ENCODE measurements around the gene MYOD1.

MYOD1 gene

DNA sequence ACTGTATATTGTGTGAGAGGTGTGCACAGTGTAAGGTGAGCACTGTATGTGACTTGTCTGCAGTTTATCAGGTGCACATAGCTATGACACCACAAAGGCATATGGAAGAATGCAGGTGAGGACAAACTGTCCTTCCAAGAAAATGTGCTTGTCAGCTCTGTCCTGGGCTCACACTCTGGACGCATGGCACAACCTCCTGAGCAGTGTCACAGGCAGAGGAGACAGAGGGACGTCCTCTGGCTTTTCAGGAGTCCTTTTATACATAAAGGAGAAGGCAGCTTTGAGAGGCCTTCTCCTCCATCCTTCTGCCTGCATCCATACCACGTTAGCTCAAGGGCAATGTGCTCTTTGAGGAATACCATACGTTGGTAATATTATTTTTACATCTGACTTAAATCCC lies 7.5 kb upstream of the MYOD1 start:
- Histone ChIP-seq H2AFZ (ENCODE audit: low read length) (no peak overlapping the region), H3K9ac (ENCODE audit: low read length) (no peak overlapping the region), H4K20me1 (ENCODE audit: insufficient read depth, low read length) (no peaks in the 10 kb centered on the region), H3K27ac (ENCODE audit: low read depth, low read length, poor library complexity, severe bottlenecking) (no peak overlapping the region), H3K79me2 (ENCODE audit: insufficient read depth, low read length) (no peaks in the 10 kb centered on the region), H3K4me1 (ENCODE audit: insufficient read depth, low read length, severe bottlenecking) (no peaks in the 10 kb centered on the region), H3K27me3 (ENCODE audit: insufficient read depth, low read length) (no peaks in the 10 kb centered on the region; the same call in 1 of the 2 replicates), H3K4me2 (ENCODE audit: low read length) (no peak overlapping the region), H3K36me3 (ENCODE audit: insufficient read depth, low read length) (no peaks in the 10 kb centered on the region), H3K4me3 (ENCODE audit: low read depth, low read length, poor library complexity, severe bottlenecking) (no peak overlapping the region), H3K9me3 (ENCODE audit: low read length) (no peaks in the 10 kb centered on the region), H3K9me2 (ENCODE audit: low read depth, low read length) (no peaks in the 10 kb centered on the region), H3F3A (ENCODE audit: insufficient read depth, low read length) (no peaks in the 10 kb centered on the region)
- TF ChIP-seq, protein P1, sequence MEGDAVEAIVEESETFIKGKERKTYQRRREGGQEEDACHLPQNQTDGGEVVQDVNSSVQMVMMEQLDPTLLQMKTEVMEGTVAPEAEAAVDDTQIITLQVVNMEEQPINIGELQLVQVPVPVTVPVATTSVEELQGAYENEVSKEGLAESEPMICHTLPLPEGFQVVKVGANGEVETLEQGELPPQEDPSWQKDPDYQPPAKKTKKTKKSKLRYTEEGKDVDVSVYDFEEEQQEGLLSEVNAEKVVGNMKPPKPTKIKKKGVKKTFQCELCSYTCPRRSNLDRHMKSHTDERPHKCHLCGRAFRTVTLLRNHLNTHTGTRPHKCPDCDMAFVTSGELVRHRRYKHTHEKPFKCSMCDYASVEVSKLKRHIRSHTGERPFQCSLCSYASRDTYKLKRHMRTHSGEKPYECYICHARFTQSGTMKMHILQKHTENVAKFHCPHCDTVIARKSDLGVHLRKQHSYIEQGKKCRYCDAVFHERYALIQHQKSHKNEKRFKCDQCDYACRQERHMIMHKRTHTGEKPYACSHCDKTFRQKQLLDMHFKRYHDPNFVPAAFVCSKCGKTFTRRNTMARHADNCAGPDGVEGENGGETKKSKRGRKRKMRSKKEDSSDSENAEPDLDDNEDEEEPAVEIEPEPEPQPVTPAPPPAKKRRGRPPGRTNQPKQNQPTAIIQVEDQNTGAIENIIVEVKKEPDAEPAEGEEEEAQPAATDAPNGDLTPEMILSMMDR (IDR thresholded peaks at IDR 0.05; ENCODE audit: low read length) = no peak
- no peak for TF ChIP-seq EZH2 (IDR thresholded peaks at IDR 0.05; ENCODE audit: borderline replicate concordance, low read length)

DNA sequence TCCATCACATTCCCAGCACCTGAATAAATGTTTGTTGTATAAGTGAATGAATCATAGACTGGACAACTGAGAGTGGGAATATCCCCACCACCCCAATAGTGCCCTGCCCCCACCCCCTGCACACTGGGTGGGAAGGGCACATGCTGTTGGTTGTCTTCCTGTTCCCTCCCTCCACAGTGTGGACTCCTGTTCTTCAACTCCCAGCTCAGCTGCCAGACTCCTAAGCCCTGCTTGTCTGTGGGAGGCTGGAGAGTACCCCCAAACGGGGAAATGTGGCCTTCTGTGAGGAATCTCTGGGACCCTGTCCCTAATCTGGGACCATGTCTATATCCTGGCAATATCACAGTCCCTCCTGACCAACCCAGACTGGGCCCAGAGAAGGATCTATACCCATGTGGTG lies 5.5 kb upstream of the MYOD1 start:
- no peaks in the 10 kb centered on the region for H4K20me1 ChIP-seq (ENCODE audit: insufficient read depth, low read length)
- H3K4me1 ChIP-seq (ENCODE audit: insufficient read depth, low read length, severe bottlenecking) = no peaks in the 10 kb centered on the region
- no peak overlapping the region for H3K4me2 ChIP-seq (ENCODE audit: low read length)
- no peak overlapping the region for H3K4me3 ChIP-seq (ENCODE audit: low read depth, low read length, poor library complexity, severe bottlenecking)
- H2AFZ ChIP-seq (ENCODE audit: low read length) = no peak overlapping the region
- H3K27me3 ChIP-seq (ENCODE audit: insufficient read depth, low read length) = no peaks in the 10 kb centered on the region
- H3F3A ChIP-seq (ENCODE audit: insufficient read depth, low read length) = no peaks in the 10 kb centered on the region
- H3K79me2 ChIP-seq (ENCODE audit: insufficient read depth, low read length) = no peaks in the 10 kb centered on the region
- TF ChIP-seq, protein P1 (IDR thresholded peaks at IDR 0.05; ENCODE audit: low read length) = no peak
- TF ChIP-seq EZH2 (IDR thresholded peaks at IDR 0.05; ENCODE audit: borderline replicate concordance, low read length) = no peak
- H3K9me2 ChIP-seq (ENCODE audit: low read depth, low read length) = no peaks in the 10 kb centered on the region
- H3K27ac ChIP-seq (ENCODE audit: low read depth, low read length, poor library complexity, severe bottlenecking) = no peak overlapping the region
- H3K36me3 ChIP-seq (ENCODE audit: insufficient read depth, low read length) = no peaks in the 10 kb centered on the region
- no peaks in the 10 kb centered on the region for H3K9me3 ChIP-seq (ENCODE audit: low read length)
- no peak overlapping the region for H3K9ac ChIP-seq (ENCODE audit: low read length)

DNA sequence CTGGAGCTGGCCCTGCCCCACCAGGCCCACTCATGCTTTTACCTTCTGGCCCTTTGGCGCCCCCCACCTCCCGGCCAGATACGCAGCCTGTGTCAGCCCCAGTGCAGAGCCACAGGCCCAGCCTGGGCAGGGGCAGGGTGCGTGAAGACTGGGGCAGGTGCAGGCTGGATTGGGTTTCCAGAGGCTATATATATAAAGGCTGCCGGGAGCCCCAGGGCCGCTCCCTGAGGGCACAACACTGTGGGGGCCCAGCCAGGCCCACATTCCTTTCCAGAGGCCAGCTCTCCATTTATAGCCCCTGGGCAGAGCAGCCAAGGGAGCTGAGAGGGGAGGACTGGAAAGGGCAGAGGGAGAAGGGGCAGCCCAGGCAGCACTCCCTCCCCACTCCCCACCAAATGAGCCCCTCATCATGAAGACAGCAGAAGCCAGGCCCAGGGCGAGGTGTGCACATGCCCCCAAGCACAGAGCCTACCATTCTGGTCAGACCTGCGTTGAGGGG lies 5.0 kb upstream of the MYOD1 start:
- Histone ChIP-seq H3K9ac (ENCODE audit: low read length) (no peak overlapping the region), H3K4me2 (ENCODE audit: low read length) (no peak overlapping the region), H2AFZ (ENCODE audit: low read length) (no peak overlapping the region), H3K27me3 (ENCODE audit: insufficient read depth, low read length) (no peaks in the 10 kb centered on the region), H3K9me2 (ENCODE audit: low read depth, low read length) (no peaks in the 10 kb centered on the region), H3K4me3 (ENCODE audit: low read depth, low read length, poor library complexity, severe bottlenecking) (no peak overlapping the region), H3K27ac (ENCODE audit: low read depth, low read length, poor library complexity, severe bottlenecking) (no peak overlapping the region), H3K9me3 (ENCODE audit: low read length) (no peaks in the 10 kb centered on the region), H3F3A (ENCODE audit: insufficient read depth, low read length) (no peaks in the 10 kb centered on the region), H3K36me3 (ENCODE audit: insufficient read depth, low read length) (no peaks in the 10 kb centered on the region), H3K4me1 (ENCODE audit: insufficient read depth, low read length, severe bottlenecking) (no peaks in the 10 kb centered on the region), H4K20me1 (ENCODE audit: insufficient read depth, low read length) (no peaks in the 10 kb centered on the region), H3K79me2 (ENCODE audit: insufficient read depth, low read length) (no peaks in the 10 kb centered on the region)
- no peak for TF ChIP-seq EZH2 (IDR thresholded peaks at IDR 0.05; ENCODE audit: borderline replicate concordance, low read length)
- TF ChIP-seq, protein P1 (IDR thresholded peaks at IDR 0.05; ENCODE audit: low read length) = no peak

All from OCI-LY1 (cell line).